ENCODE measurements around the gene G6PC1.
"Not testable (repeated sequence)": the region's sequence is repeated elsewhere in the genome, so short reads cannot be mapped to it uniquely, and the experiment has no call there.

- TF ChIP-seq CTCF (IDR thresholded peaks at IDR 0.05; ENCODE audit: low read depth, low read length, poor library complexity, severe bottlenecking); EZH2phosphoT487 (IDR thresholded peaks at IDR 0.05; ENCODE audit: borderline replicate concordance, low read length): not testable (repeated sequence)
These were observed 44.1 kb upstream of the G6PC1 start for GRCh38 chr17:42856516-42856915.

Measured in DOHH2 (cell line).